CD14-positive monocyte (primary cell): ENCODE results near the gene PDE1C. TPM values are rescaled to one million over a fixed set of nuclear protein-coding genes. Genes with fewer than 3 reads are reported as not detected.

Experiments used
- DNase-seq, 3 donors: peaks; one replicate each; pipeline ENCODE4 v3.0.0-alpha.2; 2011 to 2022
- H2AFZ ChIP-seq: 2 replicates; pipeline ENCODE4 v1.6.0; 2012; ENCODE audit warnings: mild to moderate bottlenecking, low read depth, low read length, inconsistent platforms; ENCODE audit not compliant: insufficient read depth, poor library complexity, severe bottlenecking
- H3K27ac ChIP-seq, 2 donors: 1 replicate in 1 of 2; 2 replicates in 1 of 2; pipeline ENCODE4 v1.5.1; 2012 to 2013; ENCODE audit warnings: low read length in 2 of 2, control low read depth in 1 of 2, inconsistent platforms in 1 of 2, low read depth in 1 of 2, mild to moderate bottlenecking in 1 of 2
- H3K27me3 ChIP-seq, 2 donors: one replicate each; pipeline versions ENCODE4 v1.6.0 to v1.6.1; 2011 to 2013; ENCODE audit warnings: low read length in 2 of 2; ENCODE audit not compliant: control insufficient read depth in 2 of 2, insufficient read depth in 2 of 2
- H3K36me3 ChIP-seq, 2 donors: replicated peaks in 1 of 2; 1 replicate in 1 of 2; 2 replicates in 1 of 2; pipeline versions ENCODE4 v1.5.1 to v1.6.1; 2012 to 2013; ENCODE audit warnings: low read length in 2 of 2, control low read depth in 1 of 2, inconsistent platforms in 1 of 2, mild to moderate bottlenecking in 1 of 2; ENCODE audit not compliant: insufficient read depth in 2 of 2, control insufficient read depth in 1 of 2
- H3K4me1 ChIP-seq, 2 donors: 1 replicate in 1 of 2; 2 replicates in 1 of 2; pipeline versions ENCODE4 v1.5.1 to v1.6.1; 2012 to 2013; ENCODE audit warnings: low read length in 2 of 2, control low read depth in 1 of 2, inconsistent platforms in 1 of 2, mild to moderate bottlenecking in 1 of 2, moderate library complexity in 1 of 2; ENCODE audit not compliant: insufficient read depth in 2 of 2, control insufficient read depth in 1 of 2
- H3K4me2 ChIP-seq: replicated peaks from 2 replicates; pipeline ENCODE3; 2012; ENCODE audit warnings: low read length, moderate library complexity, mild to moderate bottlenecking; ENCODE audit not compliant: poor library complexity, severe bottlenecking; ENCODE audit errors: extremely low read depth
- H3K4me3 ChIP-seq, 3 experiments: fragments of 200-600 bp in 1 of 3; sonication (generic) in 1 of 3; replicated peaks in 1 of 3; 1 replicate in 2 of 3; 2 replicates in 1 of 3; pipeline ENCODE4 v1.5.1; 2011 to 2013; ENCODE audit warnings: low read length in 3 of 3, mild to moderate bottlenecking in 3 of 3, control low read depth in 2 of 3, low read depth in 2 of 3, inconsistent platforms in 1 of 3, moderate library complexity in 1 of 3
- H3K79me2 ChIP-seq: 2 replicates; pipeline ENCODE4 v1.6.0; 2012; ENCODE audit warnings: mild to moderate bottlenecking, control low read depth, inconsistent platforms, low read length, moderate library complexity; ENCODE audit not compliant: insufficient read depth
- H3K9ac ChIP-seq: 2 replicates; pipeline ENCODE4 v1.6.0; 2017; ENCODE audit warnings: low read length, mild to moderate bottlenecking; ENCODE audit not compliant: insufficient read depth, poor library complexity, severe bottlenecking
- H3K9me3 ChIP-seq, 2 donors: replicated peaks in 1 of 2; 1 replicate in 1 of 2; 2 replicates in 1 of 2; pipeline versions ENCODE4 v1.5.1 to v1.6.1; 2012 to 2013; ENCODE audit warnings: low read length in 2 of 2, control low read depth in 1 of 2; ENCODE audit not compliant: control insufficient read depth in 1 of 2, insufficient read depth in 1 of 2
- H4K20me1 ChIP-seq: 2 replicates; pipeline ENCODE4 v1.6.0; 2012; ENCODE audit warnings: mild to moderate bottlenecking, low read length, control low read depth, moderate library complexity; ENCODE audit not compliant: insufficient read depth
- H3K27ac Mint-ChIP-seq, 7 donors: one replicate each; pipeline ENCODE4 v1.8.0; 2020; ENCODE audit warnings: mild to moderate bottlenecking in 7 of 7, mixed read lengths in 7 of 7, moderate library complexity in 6 of 7, inconsistent platforms in 2 of 7
- H3K27me3 Mint-ChIP-seq, 3 donors: one replicate each; pipeline ENCODE4 v1.8.0; 2021 to 2022; ENCODE audit warnings: low read depth in 3 of 3, mild to moderate bottlenecking in 3 of 3, mixed read lengths in 3 of 3, moderate library complexity in 3 of 3, inconsistent platforms in 1 of 3
- H3K36me3 Mint-ChIP-seq, 2 donors: one replicate each; pipeline ENCODE4 v1.8.0; 2020; ENCODE audit warnings: mixed read lengths in 2 of 2, inconsistent platforms in 1 of 2, mild to moderate bottlenecking in 1 of 2
- H3K4me1 Mint-ChIP-seq: one replicate; pipeline ENCODE4 v1.8.0; 2020; ENCODE audit warnings: mild to moderate bottlenecking, mixed read lengths
- H3K4me3 Mint-ChIP-seq, 2 donors: one replicate each; pipeline ENCODE4 v1.8.0; 2020; ENCODE audit warnings: mild to moderate bottlenecking in 2 of 2, mixed read lengths in 2 of 2, moderate library complexity in 1 of 2
- H3K9me3 Mint-ChIP-seq, 7 donors: one replicate each; pipeline ENCODE4 v1.8.0; 2020 to 2022; ENCODE audit warnings: mixed read lengths in 7 of 7, mild to moderate bottlenecking in 6 of 7, moderate library complexity in 6 of 7, inconsistent platforms in 2 of 7
- CTCF ChIP-seq: fragments of 200-600 bp; IDR thresholded peaks from one replicate; pipeline ENCODE4 v1.8.0; 2022; ENCODE audit warnings: antibody characterized with exemption, mild to moderate bottlenecking
- WGBS: methylation state at CpG from one replicate; pipeline ENCODE4 v1.1.5; 2013; ENCODE audit warnings: missing lambda C conversion rate; ENCODE audit not compliant: insufficient coverage; 5-methylcytosine and 5-hydroxymethylcytosine counted together
- intact Hi-C, 2 donors: fragments of 100-400 bp; cut with micrococcal nuclease; formaldehyde crosslinking; loops; one replicate each; pipeline versions ENCODE4 v1.15.0 to v1.15.1; 2023
- polyA plus RNA-seq, 3 donors: library from polyadenylated mRNA; depleted of rRNA in 1 of 3; unstranded in 2 of 3; stranded (reverse) in 1 of 3; fragments of 300-500 nt in 2 of 3; fragments of >200 nt in 1 of 3; fragmentation: Illumina TruSeq in 2 of 3; gene quantifications; 1 replicate in 2 of 3; 2 replicates in 1 of 3; pipeline ENCODE4 v1.2.3, GENCODE V29; 2012 to 2021

Gene PDE1C
- polyA plus RNA-seq, 3 donors, result not detected

DNA sequence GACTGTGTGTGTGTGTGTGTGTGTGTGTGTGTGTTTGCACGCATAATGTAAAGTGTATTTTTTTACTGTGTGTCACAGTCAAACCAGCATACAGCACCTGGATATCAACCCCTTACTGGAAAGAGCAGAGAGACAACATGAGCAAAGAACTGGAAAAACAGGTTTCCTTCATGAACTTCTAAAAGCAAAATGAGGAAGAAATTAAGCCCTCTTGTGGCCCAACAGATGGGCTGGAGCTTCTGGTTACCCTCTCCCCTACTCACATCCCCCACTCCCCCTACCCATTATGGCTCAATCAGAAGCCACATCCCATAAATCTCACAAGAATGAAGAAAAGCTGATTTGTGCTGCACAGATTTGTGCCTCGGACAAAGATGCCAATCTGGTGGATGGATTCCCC, 36.2 kb downstream of the PDE1C start:
- H3K4me3 Mint-ChIP-seq, result no peak overlapping the region

GRCh38 chr7:32033006-32033405, 37.2 kb downstream of the PDE1C start:
- H3K36me3 ChIP-seq, result no peaks in the 10 kb centered on the region
- no peaks in the 10 kb centered on the region for H3K9me3 ChIP-seq
- 86% methylated on average over 1 of the region's 3 CpGs for WGBS
- no peak overlapping the region for H3K27ac ChIP-seq
- Mint-ChIP-seq H3K36me3 (no peaks in the 10 kb centered on the region), H3K4me1 (no peaks in the 10 kb centered on the region), H3K4me3 (no peak overlapping the region), H3K27ac (no peak overlapping the region), H3K9me3 (peaks cover 0 to 6% (median 0%) of the 10 kb centered on the region in 7 donors), H3K27me3 (peaks cover 0 to 6% (median under 1%) of the 10 kb centered on the region in 3 donors)
- no peak for DNase-seq
- H4K20me1 ChIP-seq, result no peaks in the 10 kb centered on the region
- no peak overlapping the region for H2AFZ ChIP-seq
- H3K9ac ChIP-seq, result no peak overlapping the region
- H3K27me3 ChIP-seq, result no peaks in the 10 kb centered on the region
- H3K4me1 ChIP-seq, result no peaks in the 10 kb centered on the region
- H3K4me3 ChIP-seq, result no peak overlapping the region
- no peaks in the 10 kb centered on the region for H3K79me2 ChIP-seq
- H3K4me2 ChIP-seq, result no peak overlapping the region
- no peak for TF ChIP-seq CTCF
- intact Hi-C loops, result no loop called here

More for the DNA sequence above, 36.2 kb downstream of the PDE1C start:
- Histone ChIP-seq H3K9ac (no peak overlapping the region), H3K4me3 (no peak overlapping the region), H2AFZ (no peak overlapping the region), H3K79me2 (no peaks in the 10 kb centered on the region), H3K9me3 (no peaks in the 10 kb centered on the region), H3K4me1 (no peaks in the 10 kb centered on the region), H3K27me3 (no peaks in the 10 kb centered on the region), H3K36me3 (no peaks in the 10 kb centered on the region), H4K20me1 (no peaks in the 10 kb centered on the region), H3K27ac (no peak overlapping the region), H3K4me2 (no peak overlapping the region)
- no peak for DNase-seq
- H3K9me3 Mint-ChIP-seq, result peaks cover 0 to 6% (median 0%) of the 10 kb centered on the region in 7 donors
- TF ChIP-seq CTCF, result no peak
- WGBS, result 63% methylated on average over 1 of the region's 2 CpGs
- no peaks in the 10 kb centered on the region for H3K36me3 Mint-ChIP-seq
- H3K27ac Mint-ChIP-seq, result no peak overlapping the region
- peaks cover 0 to 6% (median 3%) of the 10 kb centered on the region in 3 donors for H3K27me3 Mint-ChIP-seq
- no peaks in the 10 kb centered on the region for H3K4me1 Mint-ChIP-seq
- intact Hi-C loops, result no loop called here
